Liver (tissue), 9 donors: ENCODE data around the gene RAD51C. TPM values are rescaled to one million over a fixed set of nuclear protein-coding genes. Genes with fewer than 3 reads are reported as not detected.
"Not testable (repeated sequence)": the region's sequence is repeated elsewhere in the genome, so short reads cannot be mapped to it uniquely, and the experiment has no call there.

Experiments
- DNase-seq: peaks from one replicate; pipeline ENCODE4 v3.0.0-alpha.2; 2017; ENCODE audit warnings: low spot score
- H3K27ac ChIP-seq, 2 donors: one replicate each; pipeline ENCODE4 v1.7.0; 2013; ENCODE audit warnings: inconsistent platforms in 2 of 2, low read length in 2 of 2, control low read depth in 1 of 2, low read depth in 1 of 2, mild to moderate bottlenecking in 1 of 2
- H3K27me3 ChIP-seq, 4 donors: one replicate each; pipeline versions ENCODE4 v1.6.1 to v1.7.0; 2013; ENCODE audit warnings: low read length in 3 of 4, inconsistent platforms in 1 of 4, mild to moderate bottlenecking in 1 of 4, moderate library complexity in 1 of 4; ENCODE audit not compliant: control insufficient read depth in 4 of 4, insufficient read depth in 4 of 4
- H3K36me3 ChIP-seq, 4 donors: one replicate each; pipeline versions ENCODE4 v1.6.1 to v1.7.0; 2013; ENCODE audit warnings: low read length in 3 of 4, mild to moderate bottlenecking in 3 of 4, low read depth in 1 of 4, moderate library complexity in 1 of 4; ENCODE audit not compliant: control insufficient read depth in 4 of 4, insufficient read depth in 3 of 4
- H3K4me1 ChIP-seq, 4 donors: one replicate each; pipeline versions ENCODE4 v1.6.1 to v1.7.0; 2013; ENCODE audit warnings: low read length in 3 of 4, mild to moderate bottlenecking in 3 of 4, moderate library complexity in 1 of 4; ENCODE audit not compliant: control insufficient read depth in 4 of 4, insufficient read depth in 4 of 4
- H3K4me3 ChIP-seq, 3 donors: one replicate each; pipeline versions ENCODE4 v1.6.1 to v1.7.0; 2013; ENCODE audit warnings: low read length in 3 of 3, control low read depth in 1 of 3, low read depth in 1 of 3, mild to moderate bottlenecking in 1 of 3
- H3K9ac ChIP-seq, 2 donors: one replicate each; pipeline ENCODE4 v1.7.0; 2013; ENCODE audit warnings: low read length in 2 of 2, mild to moderate bottlenecking in 2 of 2, moderate library complexity in 2 of 2, control low read depth in 1 of 2, low read depth in 1 of 2
- H3K9me3 ChIP-seq, 4 donors: one replicate each; pipeline versions ENCODE4 v1.6.1 to v1.7.0; 2013; ENCODE audit warnings: low read length in 3 of 4; ENCODE audit not compliant: control insufficient read depth in 4 of 4
- FOXA1 ChIP-seq: IDR thresholded peaks from 2 replicates; pipeline ENCODE4 v1.6.1; 2016; ENCODE audit warnings: antibody characterized with exemption
- FOXA2 ChIP-seq: IDR thresholded peaks from 2 replicates; pipeline ENCODE4 v1.6.1; 2016; ENCODE audit warnings: antibody characterized with exemption
- GABPA ChIP-seq, 2 donors: IDR thresholded peaks in 1 of 2; conservative IDR thresholded peaks in 1 of 2; 2 replicates each; pipeline ENCODE4 v1.6.1; 2016; ENCODE audit warnings: antibody characterized with exemption in 2 of 2, mild to moderate bottlenecking in 1 of 2, moderate library complexity in 1 of 2
- HNF4A ChIP-seq, 2 donors: conservative IDR thresholded peaks; 2 replicates each; pipeline ENCODE4 v1.6.1; 2016; ENCODE audit warnings: antibody characterized with exemption in 2 of 2, mild to moderate bottlenecking in 2 of 2
- HNF4G ChIP-seq: IDR thresholded peaks from 2 replicates; pipeline ENCODE4 v1.6.1; 2016; ENCODE audit warnings: antibody characterized with exemption
- JUND ChIP-seq, 2 donors: IDR thresholded peaks; 2 replicates each; pipeline ENCODE4 v1.6.1; 2016; ENCODE audit warnings: antibody characterized with exemption in 2 of 2
- NR2F2 ChIP-seq: IDR thresholded peaks from 2 replicates; pipeline ENCODE4 v1.6.1; 2016; ENCODE audit warnings: antibody characterized with exemption
- RAD21 ChIP-seq, 2 donors: IDR thresholded peaks; 2 replicates each; pipeline ENCODE4 v1.6.1; 2016; ENCODE audit warnings: antibody characterized with exemption in 2 of 2, mild to moderate bottlenecking in 2 of 2
- RXRA ChIP-seq, 2 donors: IDR thresholded peaks; 2 replicates each; pipeline ENCODE4 v1.6.1; 2017 to 2018; ENCODE audit warnings: antibody characterized with exemption in 2 of 2, mild to moderate bottlenecking in 1 of 2
- SP1 ChIP-seq: IDR thresholded peaks from 2 replicates; pipeline ENCODE4 v1.6.1; 2018; ENCODE audit warnings: antibody characterized with exemption, mild to moderate bottlenecking
- TAF1 ChIP-seq: conservative IDR thresholded peaks from 2 replicates; pipeline ENCODE4 v1.6.1; 2016; ENCODE audit warnings: antibody characterized with exemption, mild to moderate bottlenecking
- YY1 ChIP-seq: IDR thresholded peaks from 2 replicates; pipeline ENCODE4 v1.6.1; 2016; ENCODE audit warnings: antibody characterized with exemption, mild to moderate bottlenecking
- WGBS: extraction: QIAGEN DNeasy Blood & Tissue Kit; methylation state at CpG from one replicate; pipeline ENCODE4 v1.1.7; 2013; 5-methylcytosine and 5-hydroxymethylcytosine counted together
- polyA plus RNA-seq, 2 donors: library from polyadenylated mRNA; stranded (reverse) in 1 of 2; unstranded in 1 of 2; fragments of 200-250 nt in 1 of 2; fragments of >200 nt in 1 of 2; fragmentation: Nextera tagmentation in 1 of 2; extraction: Ambion mirVana in 1 of 2; gene quantifications; one replicate each; pipeline versions ENCODE4 v1.2.1 to v1.2.3, GENCODE V29; 2013 to 2015
- total RNA-seq, 2 donors: library from RNA; depleted of rRNA; stranded (reverse); fragments of >200 nt; gene quantifications; one replicate each; pipeline ENCODE4 v1.2.3, GENCODE V29; 2014
- TF ChIP-seq, protein P1 (sequence below): IDR thresholded peaks from 2 replicates; pipeline ENCODE4 v1.6.1; 2016; ENCODE audit warnings: antibody characterized with exemption
- TF ChIP-seq, protein P2 (sequence below): IDR thresholded peaks from 2 replicates; pipeline ENCODE4 v1.6.1; 2016; ENCODE audit warnings: antibody characterized with exemption
- TF ChIP-seq, protein P3 (sequence below): fragments of 150-350 bp; IDR thresholded peaks from 2 replicates; pipeline ENCODE4 v1.5.1; 2017; ENCODE audit warnings: improper control_type of control experiment, low read depth, low read length; ENCODE audit not compliant: missing input control
- TF ChIP-seq, protein P4 (sequence below): IDR thresholded peaks from 2 replicates; pipeline ENCODE4 v1.6.1; 2016; ENCODE audit warnings: antibody characterized with exemption, mild to moderate bottlenecking
- TF ChIP-seq, protein P5 (sequence below): IDR thresholded peaks from 2 replicates; pipeline ENCODE4 v1.6.1; 2016; ENCODE audit warnings: antibody characterized with exemption
- donor health status: healthy.
- donor health status: healthy.
- donor health status: healthy.
- donor health status: healthy.
- donor health status: healthy.

The RAD51C gene
- total and polyA plus RNA-seq, 4 donors = 6.9 to 22.2 (median 12.5) TPM

DNA sequence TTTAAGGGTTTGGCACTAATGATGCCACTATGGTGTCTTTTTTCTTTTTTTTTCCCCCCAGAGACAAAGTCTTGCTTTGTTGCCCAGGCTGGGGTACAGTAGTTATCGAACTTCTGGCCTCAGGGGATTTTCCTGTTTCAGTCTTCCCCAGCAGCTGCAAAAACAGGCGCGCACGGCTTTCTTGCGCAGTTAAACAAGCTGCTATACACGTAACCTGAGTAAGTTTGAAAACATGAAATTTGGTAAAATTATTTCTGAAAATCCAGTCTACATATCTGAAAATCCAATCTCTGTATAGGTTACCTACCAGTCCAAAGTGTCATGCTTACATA is 12.4 kb upstream of the RAD51C start:
- 95% methylated on average over 6 of the region's 6 CpGs for WGBS
- TF ChIP-seq SP1 = no peak
- no peak for TF ChIP-seq FOXA1
- no peak for TF ChIP-seq GABPA (IDR thresholded peaks at IDR 0.05 in 1 of 2, conservative IDR thresholded peaks at IDR 0.05 in 1 of 2)
- no peak for TF ChIP-seq YY1
- TF ChIP-seq HNF4G = no peak
- TF ChIP-seq, protein P1, sequence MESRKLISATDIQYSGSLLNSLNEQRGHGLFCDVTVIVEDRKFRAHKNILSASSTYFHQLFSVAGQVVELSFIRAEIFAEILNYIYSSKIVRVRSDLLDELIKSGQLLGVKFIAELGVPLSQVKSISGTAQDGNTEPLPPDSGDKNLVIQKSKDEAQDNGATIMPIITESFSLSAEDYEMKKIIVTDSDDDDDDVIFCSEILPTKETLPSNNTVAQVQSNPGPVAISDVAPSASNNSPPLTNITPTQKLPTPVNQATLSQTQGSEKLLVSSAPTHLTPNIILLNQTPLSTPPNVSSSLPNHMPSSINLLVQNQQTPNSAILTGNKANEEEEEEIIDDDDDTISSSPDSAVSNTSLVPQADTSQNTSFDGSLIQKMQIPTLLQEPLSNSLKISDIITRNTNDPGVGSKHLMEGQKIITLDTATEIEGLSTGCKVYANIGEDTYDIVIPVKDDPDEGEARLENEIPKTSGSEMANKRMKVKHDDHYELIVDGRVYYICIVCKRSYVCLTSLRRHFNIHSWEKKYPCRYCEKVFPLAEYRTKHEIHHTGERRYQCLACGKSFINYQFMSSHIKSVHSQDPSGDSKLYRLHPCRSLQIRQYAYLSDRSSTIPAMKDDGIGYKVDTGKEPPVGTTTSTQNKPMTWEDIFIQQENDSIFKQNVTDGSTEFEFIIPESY = no peak
- no peak for TF ChIP-seq TAF1
- no peak for TF ChIP-seq HNF4A (conservative IDR thresholded peaks at IDR 0.05)
- TF ChIP-seq JUND (IDR thresholded peaks at IDR 0.05) = no peak
- TF ChIP-seq, protein P2, sequence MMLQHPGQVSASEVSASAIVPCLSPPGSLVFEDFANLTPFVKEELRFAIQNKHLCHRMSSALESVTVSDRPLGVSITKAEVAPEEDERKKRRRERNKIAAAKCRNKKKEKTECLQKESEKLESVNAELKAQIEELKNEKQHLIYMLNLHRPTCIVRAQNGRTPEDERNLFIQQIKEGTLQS = no peak
- TF ChIP-seq, protein P3, sequence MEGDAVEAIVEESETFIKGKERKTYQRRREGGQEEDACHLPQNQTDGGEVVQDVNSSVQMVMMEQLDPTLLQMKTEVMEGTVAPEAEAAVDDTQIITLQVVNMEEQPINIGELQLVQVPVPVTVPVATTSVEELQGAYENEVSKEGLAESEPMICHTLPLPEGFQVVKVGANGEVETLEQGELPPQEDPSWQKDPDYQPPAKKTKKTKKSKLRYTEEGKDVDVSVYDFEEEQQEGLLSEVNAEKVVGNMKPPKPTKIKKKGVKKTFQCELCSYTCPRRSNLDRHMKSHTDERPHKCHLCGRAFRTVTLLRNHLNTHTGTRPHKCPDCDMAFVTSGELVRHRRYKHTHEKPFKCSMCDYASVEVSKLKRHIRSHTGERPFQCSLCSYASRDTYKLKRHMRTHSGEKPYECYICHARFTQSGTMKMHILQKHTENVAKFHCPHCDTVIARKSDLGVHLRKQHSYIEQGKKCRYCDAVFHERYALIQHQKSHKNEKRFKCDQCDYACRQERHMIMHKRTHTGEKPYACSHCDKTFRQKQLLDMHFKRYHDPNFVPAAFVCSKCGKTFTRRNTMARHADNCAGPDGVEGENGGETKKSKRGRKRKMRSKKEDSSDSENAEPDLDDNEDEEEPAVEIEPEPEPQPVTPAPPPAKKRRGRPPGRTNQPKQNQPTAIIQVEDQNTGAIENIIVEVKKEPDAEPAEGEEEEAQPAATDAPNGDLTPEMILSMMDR = no peak
- TF ChIP-seq FOXA2 = no peak
- TF ChIP-seq, protein P4, sequence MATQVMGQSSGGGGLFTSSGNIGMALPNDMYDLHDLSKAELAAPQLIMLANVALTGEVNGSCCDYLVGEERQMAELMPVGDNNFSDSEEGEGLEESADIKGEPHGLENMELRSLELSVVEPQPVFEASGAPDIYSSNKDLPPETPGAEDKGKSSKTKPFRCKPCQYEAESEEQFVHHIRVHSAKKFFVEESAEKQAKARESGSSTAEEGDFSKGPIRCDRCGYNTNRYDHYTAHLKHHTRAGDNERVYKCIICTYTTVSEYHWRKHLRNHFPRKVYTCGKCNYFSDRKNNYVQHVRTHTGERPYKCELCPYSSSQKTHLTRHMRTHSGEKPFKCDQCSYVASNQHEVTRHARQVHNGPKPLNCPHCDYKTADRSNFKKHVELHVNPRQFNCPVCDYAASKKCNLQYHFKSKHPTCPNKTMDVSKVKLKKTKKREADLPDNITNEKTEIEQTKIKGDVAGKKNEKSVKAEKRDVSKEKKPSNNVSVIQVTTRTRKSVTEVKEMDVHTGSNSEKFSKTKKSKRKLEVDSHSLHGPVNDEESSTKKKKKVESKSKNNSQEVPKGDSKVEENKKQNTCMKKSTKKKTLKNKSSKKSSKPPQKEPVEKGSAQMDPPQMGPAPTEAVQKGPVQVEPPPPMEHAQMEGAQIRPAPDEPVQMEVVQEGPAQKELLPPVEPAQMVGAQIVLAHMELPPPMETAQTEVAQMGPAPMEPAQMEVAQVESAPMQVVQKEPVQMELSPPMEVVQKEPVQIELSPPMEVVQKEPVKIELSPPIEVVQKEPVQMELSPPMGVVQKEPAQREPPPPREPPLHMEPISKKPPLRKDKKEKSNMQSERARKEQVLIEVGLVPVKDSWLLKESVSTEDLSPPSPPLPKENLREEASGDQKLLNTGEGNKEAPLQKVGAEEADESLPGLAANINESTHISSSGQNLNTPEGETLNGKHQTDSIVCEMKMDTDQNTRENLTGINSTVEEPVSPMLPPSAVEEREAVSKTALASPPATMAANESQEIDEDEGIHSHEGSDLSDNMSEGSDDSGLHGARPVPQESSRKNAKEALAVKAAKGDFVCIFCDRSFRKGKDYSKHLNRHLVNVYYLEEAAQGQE = no peak
- TF ChIP-seq, protein P5, sequence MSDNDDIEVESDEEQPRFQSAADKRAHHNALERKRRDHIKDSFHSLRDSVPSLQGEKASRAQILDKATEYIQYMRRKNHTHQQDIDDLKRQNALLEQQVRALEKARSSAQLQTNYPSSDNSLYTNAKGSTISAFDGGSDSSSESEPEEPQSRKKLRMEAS = no peak
- no peak for TF ChIP-seq RAD21 (IDR thresholded peaks at IDR 0.05)

DNA sequence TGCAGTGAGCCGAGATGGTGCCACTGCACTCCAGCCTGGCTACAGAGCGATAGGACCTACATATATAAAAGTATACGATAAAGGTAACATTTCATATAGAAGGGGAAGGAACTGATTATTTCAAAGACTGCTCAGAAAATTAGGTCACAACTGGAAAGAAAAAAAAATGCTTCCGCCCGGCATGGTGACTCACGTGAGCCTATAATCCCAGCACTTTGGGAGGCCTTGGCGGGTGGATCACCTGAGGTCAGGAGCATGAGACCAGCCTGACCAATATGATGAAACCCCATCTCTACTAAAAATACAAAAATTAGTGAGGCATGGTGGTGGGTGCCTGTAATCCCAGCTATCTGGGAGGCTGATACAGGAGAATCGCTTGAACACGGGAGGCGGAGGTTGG is 8.4 kb upstream of the RAD51C start:
- 91% methylated on average over 10 of the region's 10 CpGs for WGBS
- TF ChIP-seq FOXA1 = no peak
- TF ChIP-seq RXRA (IDR thresholded peaks at IDR 0.05) = no peak
- TF ChIP-seq, protein P5 = no peak
- no peak for TF ChIP-seq NR2F2
- TF ChIP-seq JUND (IDR thresholded peaks at IDR 0.05) = no peak
- TF ChIP-seq, protein P1 = no peak
- no peak for TF ChIP-seq GABPA (IDR thresholded peaks at IDR 0.05 in 1 of 2, conservative IDR thresholded peaks at IDR 0.05 in 1 of 2)
- no peak for TF ChIP-seq HNF4G
- TF ChIP-seq, protein P3 = no peak

More for the DNA sequence above, 12.4 kb upstream of the RAD51C start:
- no peaks in the 10 kb centered on the region for H3K36me3 ChIP-seq
- no peaks in the 10 kb centered on the region for H3K4me1 ChIP-seq
- H3K9me3 ChIP-seq = no peaks in the 10 kb centered on the region
- no peak overlapping the region for H3K27ac ChIP-seq
- no peak overlapping the region for H3K9ac ChIP-seq
- no peak overlapping the region for H3K4me3 ChIP-seq
- H3K27me3 ChIP-seq = no peaks in the 10 kb centered on the region
- no peak for DNase-seq

DNA sequence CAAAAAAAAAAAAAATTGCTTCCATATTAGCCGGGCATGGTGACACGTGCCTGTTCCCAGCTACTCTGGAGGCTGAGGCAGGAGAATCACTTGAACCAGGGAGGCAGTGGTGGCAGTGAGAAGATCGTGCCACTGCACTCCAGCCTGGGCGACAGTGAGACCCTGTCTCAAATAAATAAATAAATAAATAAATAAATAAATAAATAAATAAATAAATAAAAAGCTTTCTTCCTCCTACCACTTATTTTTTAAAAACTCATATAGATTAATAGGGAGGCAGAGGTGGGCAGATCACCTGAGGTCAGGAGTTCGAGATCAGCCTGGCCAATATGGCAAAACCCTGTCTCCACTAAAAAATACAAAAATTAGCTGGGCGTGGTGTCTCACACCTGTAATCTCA is 7.9 kb upstream of the RAD51C start:
- H3K27me3 ChIP-seq, H3K9ac ChIP-seq, H3K9me3 ChIP-seq, H3K27ac ChIP-seq, H3K36me3 ChIP-seq, H3K4me1 ChIP-seq, DNase-seq, H3K4me3 ChIP-seq: not testable (repeated sequence)
- 95% methylated on average over 6 of the region's 6 CpGs for whole genome bisulfite sequencing

More for the DNA sequence above, 8.4 kb upstream of the RAD51C start:
- no peaks in the 10 kb centered on the region for H3K4me1 ChIP-seq
- H3K27me3 ChIP-seq = no peaks in the 10 kb centered on the region
- H3K4me3 ChIP-seq = no peak overlapping the region
- H3K9ac ChIP-seq = no peak overlapping the region
- DNase-seq = no peak
- no peaks in the 10 kb centered on the region for H3K9me3 ChIP-seq
- no peaks in the 10 kb centered on the region for H3K36me3 ChIP-seq
- H3K27ac ChIP-seq = no peak overlapping the region
